ENCODE measurements around the gene ATN1. TPM values are rescaled to one million over a fixed set of nuclear protein-coding genes. Genes with fewer than 3 reads are reported as not detected.
"Not testable (repeated sequence)": the region's sequence is repeated elsewhere in the genome, so short reads cannot be mapped to it uniquely, and the experiment has no call there.

Gene ATN1, protein sequence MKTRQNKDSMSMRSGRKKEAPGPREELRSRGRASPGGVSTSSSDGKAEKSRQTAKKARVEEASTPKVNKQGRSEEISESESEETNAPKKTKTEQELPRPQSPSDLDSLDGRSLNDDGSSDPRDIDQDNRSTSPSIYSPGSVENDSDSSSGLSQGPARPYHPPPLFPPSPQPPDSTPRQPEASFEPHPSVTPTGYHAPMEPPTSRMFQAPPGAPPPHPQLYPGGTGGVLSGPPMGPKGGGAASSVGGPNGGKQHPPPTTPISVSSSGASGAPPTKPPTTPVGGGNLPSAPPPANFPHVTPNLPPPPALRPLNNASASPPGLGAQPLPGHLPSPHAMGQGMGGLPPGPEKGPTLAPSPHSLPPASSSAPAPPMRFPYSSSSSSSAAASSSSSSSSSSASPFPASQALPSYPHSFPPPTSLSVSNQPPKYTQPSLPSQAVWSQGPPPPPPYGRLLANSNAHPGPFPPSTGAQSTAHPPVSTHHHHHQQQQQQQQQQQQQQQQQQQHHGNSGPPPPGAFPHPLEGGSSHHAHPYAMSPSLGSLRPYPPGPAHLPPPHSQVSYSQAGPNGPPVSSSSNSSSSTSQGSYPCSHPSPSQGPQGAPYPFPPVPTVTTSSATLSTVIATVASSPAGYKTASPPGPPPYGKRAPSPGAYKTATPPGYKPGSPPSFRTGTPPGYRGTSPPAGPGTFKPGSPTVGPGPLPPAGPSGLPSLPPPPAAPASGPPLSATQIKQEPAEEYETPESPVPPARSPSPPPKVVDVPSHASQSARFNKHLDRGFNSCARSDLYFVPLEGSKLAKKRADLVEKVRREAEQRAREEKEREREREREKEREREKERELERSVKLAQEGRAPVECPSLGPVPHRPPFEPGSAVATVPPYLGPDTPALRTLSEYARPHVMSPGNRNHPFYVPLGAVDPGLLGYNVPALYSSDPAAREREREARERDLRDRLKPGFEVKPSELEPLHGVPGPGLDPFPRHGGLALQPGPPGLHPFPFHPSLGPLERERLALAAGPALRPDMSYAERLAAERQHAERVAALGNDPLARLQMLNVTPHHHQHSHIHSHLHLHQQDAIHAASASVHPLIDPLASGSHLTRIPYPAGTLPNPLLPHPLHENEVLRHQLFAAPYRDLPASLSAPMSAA (N-terminal part only)
- 13.2 and 14.2 TPM in 2 replicates for total RNA-seq (2014; rRNA removed; shearing (Covaris generic))

DNA sequence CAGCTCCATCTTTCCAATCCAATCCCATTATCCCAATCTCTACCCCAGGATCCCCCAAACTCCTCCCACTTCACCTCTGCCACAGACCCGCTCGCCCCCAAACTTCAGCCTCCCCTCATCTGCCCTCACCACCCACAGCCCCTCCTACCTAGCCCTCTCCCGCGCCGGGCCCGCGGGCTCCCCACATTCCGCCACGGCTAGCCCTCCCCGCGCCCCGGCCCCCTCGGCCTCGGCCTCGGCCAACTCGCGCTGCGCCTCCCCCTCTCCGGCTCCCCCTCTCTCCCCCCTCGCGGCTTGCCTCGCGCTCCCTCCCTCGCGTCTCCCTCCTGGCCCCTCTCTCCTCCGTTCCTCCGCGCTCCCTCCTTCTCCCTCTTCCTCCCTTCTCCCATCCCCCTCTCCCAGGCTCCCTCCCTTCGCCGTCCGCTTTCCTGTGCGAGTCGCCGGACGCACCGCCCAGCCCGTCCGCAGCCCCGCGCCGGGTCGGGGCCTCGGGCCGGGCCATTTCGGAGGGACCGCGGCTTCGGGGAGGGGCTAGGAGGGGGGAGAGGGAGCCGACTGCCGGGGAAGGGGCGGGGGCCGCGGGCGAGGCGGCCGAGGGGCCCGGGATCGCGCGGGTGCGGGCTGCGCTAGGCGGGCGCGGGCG lies at the start of gene ATN1:
Gene ATN1 (plus strand): TSS at position 581 of the 643 bp plus-strand sequence. CDS start 6,043 bp downstream, outside the sequence.
- H3K27ac ChIP-seq = peak within 1 kb of the TSS; percentile 87
- DNase-seq = peak; percentile 77 to 82
- H3K36me3 ChIP-seq = peaks cover 8% of the 10 kb centered on the region
- H3K4me3 ChIP-seq = peak within 1 kb of the TSS; percentile 95
- no peaks in the 10 kb centered on the region for H3K27me3 ChIP-seq
- H3K9me3 ChIP-seq (replicated peaks) = no peaks in the 10 kb centered on the region
- H3K4me1 ChIP-seq = peaks cover 26% of the 10 kb centered on the region

DNA sequence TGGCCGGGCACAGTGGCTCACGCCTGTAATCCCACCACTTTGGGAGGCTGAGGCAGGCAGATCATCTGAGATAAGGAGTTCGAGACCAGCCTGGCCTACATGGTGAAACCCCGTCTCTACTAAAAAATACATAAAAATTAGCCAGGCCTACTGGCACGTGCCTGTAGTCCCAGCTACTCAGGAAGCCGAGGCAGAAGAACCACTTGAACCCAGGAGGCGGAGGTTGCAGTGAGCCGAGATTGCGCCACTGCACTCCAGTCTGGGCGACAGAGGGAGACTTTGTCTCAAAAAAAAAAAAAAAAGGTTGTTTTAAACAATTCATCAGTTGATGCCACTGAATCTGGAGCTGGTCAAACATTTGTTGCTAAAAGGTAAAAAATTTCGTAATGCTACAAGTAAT lies 47.9 kb upstream of the ATN1 start:
- H3K4me3 ChIP-seq; H3K27me3 ChIP-seq; H3K9me3 ChIP-seq (replicated peaks); DNase-seq; H3K27ac ChIP-seq; H3K4me1 ChIP-seq: not testable (repeated sequence)
- H3K36me3 ChIP-seq = peaks cover 10% of the 10 kb centered on the region; the same call in 1 of the 2 replicates

DNA sequence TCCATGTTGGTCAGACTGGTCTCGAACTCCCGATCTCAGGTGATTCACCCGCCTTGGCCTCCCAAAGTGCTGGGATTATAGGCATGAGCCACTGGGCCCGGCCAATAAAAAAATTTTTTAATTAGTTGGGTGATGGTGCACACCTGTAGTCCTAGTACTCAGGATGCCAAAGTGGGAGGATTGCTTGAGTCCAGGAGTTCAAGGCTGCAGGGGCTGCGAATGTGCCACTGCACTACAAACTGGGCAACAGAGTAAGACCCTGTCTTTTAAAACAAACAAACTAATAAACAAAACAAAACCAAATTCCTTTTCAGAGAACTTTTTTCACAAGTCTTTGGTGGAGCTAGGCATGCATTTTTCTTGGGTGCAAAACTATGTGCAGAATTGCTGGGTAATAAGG lies 44.5 kb upstream of the ATN1 start:
- Histone ChIP-seq H3K27me3 (no peaks in the 10 kb centered on the region), H3K4me3 (no peak overlapping the region), H3K27ac (no peak overlapping the region), H3K4me1 (no peaks in the 10 kb centered on the region), H3K36me3 (no peaks in the 10 kb centered on the region), H3K9me3 (replicated peaks) (no peaks in the 10 kb centered on the region)
- DNase-seq = no peak

DNA sequence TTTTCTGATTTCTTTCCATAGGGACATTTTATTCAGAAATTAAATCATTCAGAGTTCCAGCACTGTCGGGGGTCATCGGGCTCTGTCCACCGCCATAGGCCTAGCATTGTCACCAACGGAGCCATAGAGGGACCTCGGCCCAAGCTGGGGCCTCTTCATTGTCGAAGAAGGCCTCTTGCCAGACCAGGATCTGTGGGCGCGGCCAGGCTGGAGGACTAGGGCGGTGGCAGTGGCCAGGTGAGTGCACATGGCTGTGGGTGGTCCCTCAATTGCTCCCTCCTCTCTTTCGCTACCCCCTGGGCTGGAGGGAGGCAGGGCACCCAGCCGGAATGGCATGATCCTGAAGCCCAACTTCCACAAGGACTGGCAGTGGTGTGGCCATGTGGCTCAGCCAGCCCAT lies 44.1 kb upstream of the ATN1 start:
- Histone ChIP-seq H3K27ac (no peak overlapping the region), H3K36me3 (no peaks in the 10 kb centered on the region), H3K4me1 (no peaks in the 10 kb centered on the region), H3K9me3 (replicated peaks) (no peaks in the 10 kb centered on the region), H3K27me3 (no peaks in the 10 kb centered on the region), H3K4me3 (no peak overlapping the region)
- DNase-seq = no peak

DNA sequence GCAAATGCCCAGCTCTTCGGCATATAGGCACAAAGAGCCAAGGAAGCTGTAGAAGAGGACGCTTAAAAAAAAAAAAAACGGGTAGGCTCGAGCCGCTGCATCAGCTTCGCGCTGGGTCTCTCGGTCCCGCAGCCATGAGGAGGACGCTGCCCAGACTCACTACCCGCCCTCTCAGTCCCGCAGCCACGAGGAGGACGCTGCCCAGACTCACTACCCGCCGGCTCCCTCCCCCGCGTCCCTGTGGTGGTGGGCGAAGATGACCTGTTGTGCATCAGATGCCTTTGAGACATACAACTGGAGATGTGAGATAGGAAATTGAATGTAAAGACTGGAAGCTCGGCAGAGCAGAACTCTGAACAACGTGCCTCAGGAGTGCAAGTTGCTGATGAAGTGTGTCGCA lies 43.2 kb upstream of the ATN1 start:
- no peaks in the 10 kb centered on the region for H3K9me3 ChIP-seq (replicated peaks)
- H3K4me1 ChIP-seq = no peaks in the 10 kb centered on the region
- no peaks in the 10 kb centered on the region for H3K36me3 ChIP-seq
- no peak overlapping the region for H3K27ac ChIP-seq
- DNase-seq = no peak
- H3K27me3 ChIP-seq = no peaks in the 10 kb centered on the region
- no peak overlapping the region for H3K4me3 ChIP-seq

DNA sequence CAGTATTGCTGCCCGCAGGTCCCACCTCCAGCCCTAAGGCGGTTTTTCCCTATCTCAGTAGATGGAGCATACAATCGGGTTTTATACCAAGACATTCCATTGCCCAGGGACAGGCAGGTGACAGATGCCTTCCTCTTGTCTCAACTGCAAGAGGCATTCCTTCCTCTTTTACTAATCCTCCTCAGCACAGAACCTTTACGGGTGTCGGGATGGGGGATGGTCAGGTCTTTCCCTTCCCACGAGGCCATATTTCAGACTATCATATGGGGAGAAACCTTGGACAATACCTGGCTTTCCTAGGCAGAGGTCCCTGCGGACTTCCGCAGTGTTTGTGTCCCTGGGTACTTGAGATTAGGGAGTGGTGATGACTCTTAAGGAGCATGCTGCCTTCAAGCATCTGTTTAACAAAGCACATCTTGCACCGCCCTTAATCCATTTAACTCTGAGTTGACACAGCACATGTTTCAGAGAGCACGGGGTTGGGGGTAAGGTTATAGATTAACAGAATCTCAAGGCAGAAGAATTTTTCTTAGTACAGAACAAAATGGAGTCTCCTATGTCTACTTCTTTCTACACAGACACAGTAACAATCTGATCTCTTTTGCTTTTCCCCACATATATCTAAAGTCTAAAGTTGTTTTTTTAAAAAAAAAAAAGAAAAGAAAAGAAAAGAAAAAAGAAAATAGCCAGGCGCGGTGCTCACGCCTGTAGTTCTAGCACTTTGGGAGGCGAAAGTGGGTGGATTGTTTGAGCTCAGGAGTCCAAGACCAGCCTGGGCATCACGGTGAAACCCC lies 41.4 kb upstream of the ATN1 start:
- not testable (repeated sequence) for H3K4me3 ChIP-seq; H3K9me3 ChIP-seq (replicated peaks); H3K36me3 ChIP-seq; H3K4me1 ChIP-seq; DNase-seq; H3K27me3 ChIP-seq; H3K27ac ChIP-seq

DNA sequence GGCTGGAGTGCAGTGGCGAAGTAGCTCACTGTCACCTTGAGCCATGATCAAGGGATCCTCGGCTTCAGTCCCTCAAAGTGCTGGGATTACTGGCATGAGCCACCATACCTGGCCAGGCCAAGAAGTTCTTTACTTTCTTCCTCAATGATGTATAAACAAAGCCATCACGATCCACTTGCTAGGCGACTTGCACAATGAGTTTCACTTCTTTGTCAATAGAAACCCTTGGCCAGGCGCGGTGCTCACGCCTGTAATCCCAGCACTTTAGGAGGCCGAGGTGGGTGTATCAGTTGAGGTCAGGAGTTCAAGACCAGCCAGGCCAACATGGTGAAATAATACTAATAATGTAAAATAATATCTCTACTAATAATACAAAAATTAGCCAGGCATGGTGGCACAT lies 40.3 kb upstream of the ATN1 start:
- H3K27me3 ChIP-seq = no peaks in the 10 kb centered on the region
- H3K27ac ChIP-seq = no peak overlapping the region
- DNase-seq = no peak

DNA sequence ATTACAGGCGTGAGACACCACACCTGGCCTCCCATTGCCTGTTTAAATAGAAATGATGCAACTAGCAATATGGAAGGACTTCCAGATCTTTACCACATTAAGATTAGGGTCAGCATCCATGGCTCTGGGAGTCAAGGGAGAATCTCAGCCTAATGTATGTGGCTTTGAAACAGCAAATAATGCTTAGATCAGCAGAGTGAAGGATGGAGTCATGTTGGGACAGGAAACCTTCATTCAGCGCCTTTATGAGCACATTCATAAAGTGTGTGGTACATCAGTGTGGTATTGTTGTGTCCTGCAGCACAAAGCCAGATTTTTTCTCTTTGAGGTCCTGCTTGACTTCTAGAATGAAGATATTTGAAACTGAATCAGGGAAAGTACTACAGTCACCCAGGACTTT lies 39.4 kb upstream of the ATN1 start:
- H3K36me3 ChIP-seq = no peaks in the 10 kb centered on the region
- H3K4me1 ChIP-seq = peaks cover 7% of the 10 kb centered on the region
- no peaks in the 10 kb centered on the region for H3K9me3 ChIP-seq (replicated peaks)
- no peak overlapping the region for H3K27ac ChIP-seq
- no peaks in the 10 kb centered on the region for H3K27me3 ChIP-seq
- H3K4me3 ChIP-seq = no peak overlapping the region
- DNase-seq = no peak

More for the DNA sequence above, 40.3 kb upstream of the ATN1 start:
- H3K4me3 ChIP-seq = no peak overlapping the region
- no peaks in the 10 kb centered on the region for H3K9me3 ChIP-seq (replicated peaks)
- H3K36me3 ChIP-seq = no peaks in the 10 kb centered on the region
- peaks cover 7% of the 10 kb centered on the region for H3K4me1 ChIP-seq

DNA sequence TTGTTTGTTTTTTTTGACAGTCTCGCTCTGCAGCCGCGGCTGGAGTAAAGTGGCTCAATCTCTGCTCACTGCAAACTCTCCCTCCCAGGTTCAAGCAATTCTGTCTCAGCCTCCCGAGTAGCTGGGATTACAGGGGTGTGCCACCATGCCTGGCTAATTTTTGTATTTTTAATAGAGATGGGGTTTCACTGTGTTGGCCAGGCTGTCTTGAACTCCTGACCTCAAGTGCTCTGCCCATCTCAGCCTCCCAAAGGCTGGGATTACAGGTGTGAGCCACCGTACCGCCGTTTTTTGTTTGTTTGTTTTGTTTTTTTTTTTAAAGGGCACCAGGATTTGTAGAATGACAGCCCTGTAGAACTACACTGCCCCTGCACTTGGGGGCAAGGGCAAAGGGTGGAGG lies 39.0 kb upstream of the ATN1 start:
- not testable (repeated sequence) for DNase-seq; H3K9me3 ChIP-seq (replicated peaks); H3K4me1 ChIP-seq; H3K27ac ChIP-seq; H3K4me3 ChIP-seq; H3K36me3 ChIP-seq; H3K27me3 ChIP-seq

DNA sequence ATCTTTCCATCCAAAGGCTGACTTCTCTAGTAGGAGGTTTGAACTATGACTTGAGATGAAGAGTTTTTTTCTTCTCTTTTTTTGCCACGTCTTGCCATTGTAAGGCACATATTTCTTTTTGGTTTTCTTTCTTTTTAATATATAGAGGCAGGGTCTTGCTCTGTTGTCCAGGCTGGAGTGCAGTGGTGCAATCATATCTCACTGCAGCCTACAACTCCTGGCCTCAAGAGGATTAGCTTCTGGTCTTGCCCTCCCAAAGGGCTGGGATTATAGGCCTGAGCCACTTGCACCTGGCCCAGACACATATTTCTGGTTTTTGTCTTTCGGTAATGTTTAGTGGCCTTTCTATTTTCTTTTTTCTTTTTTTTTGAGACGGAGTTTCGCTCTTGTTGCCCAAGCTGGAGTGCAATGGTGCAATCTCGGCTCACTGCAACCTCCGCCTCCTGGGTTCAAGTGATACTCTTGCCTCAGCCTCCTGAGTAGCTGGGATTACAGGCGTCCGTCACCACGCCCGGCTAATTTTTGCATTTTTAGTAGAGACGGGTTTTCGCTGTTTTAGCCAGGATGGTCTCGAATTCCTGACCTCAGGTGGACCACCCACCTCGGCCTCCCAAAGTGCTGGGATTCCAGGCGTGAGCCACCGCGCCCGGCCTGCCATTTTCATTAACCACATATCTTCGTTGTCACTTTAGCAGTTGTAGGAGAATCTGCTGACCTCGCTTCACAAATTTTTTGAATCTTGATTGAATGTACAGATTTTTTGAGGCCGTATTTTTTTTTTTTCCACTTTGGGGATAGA lies 37.8 kb upstream of the ATN1 start:
- not testable (repeated sequence) for H3K9me3 ChIP-seq (replicated peaks); H3K4me3 ChIP-seq; H3K27me3 ChIP-seq; H3K4me1 ChIP-seq; DNase-seq; H3K36me3 ChIP-seq
- peak overlapping the region; percentile 93 for H3K27ac ChIP-seq

DNA sequence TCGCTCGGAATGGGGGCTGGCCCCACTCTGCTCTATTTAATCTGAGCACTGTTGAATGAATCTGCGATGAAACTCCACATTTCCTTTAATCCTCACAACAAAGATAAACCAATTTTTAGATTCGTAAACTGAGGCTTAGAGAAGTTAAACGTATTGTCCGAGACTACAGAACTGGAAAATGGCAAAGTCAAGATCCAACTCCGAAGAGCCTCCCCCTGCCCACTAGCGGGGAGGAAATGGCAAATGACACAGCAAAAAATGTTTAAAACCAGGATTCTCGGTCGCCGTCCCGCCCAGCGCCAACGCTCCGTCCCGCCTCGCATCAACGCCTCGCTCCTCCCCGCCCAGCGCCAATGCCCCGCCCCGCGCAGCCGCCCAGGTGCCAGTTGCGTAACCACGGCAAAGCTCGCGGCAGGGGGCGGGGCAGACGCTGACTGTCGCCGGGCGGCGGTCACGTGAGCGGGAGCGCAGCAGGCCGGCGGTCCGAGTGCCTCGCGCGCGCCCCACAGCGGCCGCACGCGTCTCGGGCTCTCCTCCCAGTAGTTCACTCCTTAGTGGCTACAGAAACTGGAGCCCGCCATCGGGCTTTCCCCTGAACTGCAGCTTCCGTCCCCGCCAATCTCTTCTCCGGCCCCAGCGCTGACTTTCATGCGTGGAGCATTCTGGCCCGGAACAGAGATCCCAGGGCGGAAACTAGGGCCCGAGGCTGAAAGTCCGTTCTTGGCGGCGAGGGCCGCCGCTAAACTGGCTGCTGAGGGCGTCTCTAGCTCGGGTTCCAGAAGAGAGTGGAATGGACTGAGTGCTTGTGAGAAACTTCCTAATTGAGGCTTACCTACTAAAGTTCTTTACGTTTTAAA lies 36.7 kb upstream of the ATN1 start:
- peak; percentile 97 to 99 for DNase-seq
- H3K4me1 ChIP-seq = peaks cover 7% of the 10 kb centered on the region
- no peaks in the 10 kb centered on the region for H3K36me3 ChIP-seq
- no peaks in the 10 kb centered on the region for H3K9me3 ChIP-seq (replicated peaks)
- no peaks in the 10 kb centered on the region for H3K27me3 ChIP-seq
- peak overlapping the region; percentile 93 for H3K27ac ChIP-seq
- H3K4me3 ChIP-seq = peak overlapping the region; percentile 59

DNA sequence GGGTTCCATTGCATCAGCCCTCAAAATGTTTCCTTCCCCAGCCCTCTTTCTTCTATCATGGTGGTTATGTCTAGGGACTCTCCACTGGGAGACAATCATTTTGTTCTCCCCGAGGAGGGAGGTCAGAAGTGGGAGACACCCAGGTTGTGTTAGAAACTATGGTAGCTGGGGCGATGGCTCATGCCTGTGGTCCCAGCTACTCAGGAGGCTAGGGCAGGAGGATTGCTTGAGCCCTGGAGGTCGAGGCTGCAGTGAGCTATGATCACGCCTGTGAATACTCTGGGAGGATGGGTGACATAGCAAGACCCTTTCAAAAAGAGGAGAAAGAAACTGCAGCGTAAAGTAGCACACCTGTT lies 36.1 kb upstream of the ATN1 start:
- no peaks in the 10 kb centered on the region for H3K36me3 ChIP-seq
- H3K27me3 ChIP-seq = no peaks in the 10 kb centered on the region
- H3K9me3 ChIP-seq (replicated peaks) = no peaks in the 10 kb centered on the region
- peak overlapping the region; percentile 59 for H3K4me3 ChIP-seq
- DNase-seq = no peak
- peak overlapping the region; percentile 63 for H3K27ac ChIP-seq
- peaks cover 7% of the 10 kb centered on the region for H3K4me1 ChIP-seq

DNA sequence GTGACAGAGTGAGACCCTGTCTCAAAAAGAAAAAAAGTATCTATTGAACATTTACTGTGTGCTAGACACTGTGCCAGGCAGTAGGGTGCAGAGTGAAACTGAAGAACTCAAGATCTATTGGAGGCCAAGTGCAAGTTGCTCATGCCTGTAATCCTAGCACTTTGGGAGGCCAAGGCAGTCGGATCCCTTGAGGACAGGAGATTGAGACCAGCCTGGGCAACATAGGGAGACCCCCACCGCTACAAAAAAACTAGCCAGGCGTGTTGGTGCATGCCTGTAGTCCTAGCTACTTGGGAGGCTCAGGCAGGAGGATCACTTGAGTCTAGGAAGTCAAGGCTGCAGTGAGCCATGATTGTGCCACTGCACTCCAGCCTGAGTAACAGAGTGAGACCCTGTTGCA lies 35.1 kb upstream of the ATN1 start:
- not testable (repeated sequence) for H3K9me3 ChIP-seq (replicated peaks); H3K4me1 ChIP-seq; H3K27me3 ChIP-seq; DNase-seq; H3K36me3 ChIP-seq; H3K27ac ChIP-seq; H3K4me3 ChIP-seq
